ENCODE measurements around the gene COL4A2. TPM values are rescaled to one million over a fixed set of nuclear protein-coding genes. Genes with fewer than 3 reads are reported as not detected.
A peak's percentile ranks its signal among the peaks of the same experiment; 100 is the strongest.

The COL4A2 gene
- total and polyA plus RNA-seq, 8 donors: 18.4 to 130 (median 43.8) TPM

DNA sequence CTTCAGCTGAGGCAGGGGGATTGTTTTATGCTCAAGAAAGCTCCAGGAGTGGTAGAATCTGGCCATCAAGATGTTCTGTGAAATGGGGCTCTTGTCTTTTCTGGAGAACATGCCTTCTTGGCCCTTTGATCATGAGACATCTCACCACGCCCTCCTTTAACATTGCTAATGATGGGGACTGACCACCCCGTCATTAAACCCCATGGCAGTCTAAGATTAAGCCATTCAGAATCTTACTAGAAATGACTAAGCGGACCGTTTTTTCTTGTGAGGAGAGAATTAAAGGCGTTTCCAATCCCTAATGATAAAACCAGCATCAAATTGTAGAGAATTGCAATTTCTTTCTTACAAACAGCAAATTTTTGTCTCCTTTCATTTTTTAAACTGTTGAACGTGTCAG is 89.4 kb downstream of the COL4A2 start:
- Histone ChIP-seq H3K4me3 (no peak overlapping the region), H3K4me1 (peaks cover 0 to 3% (median 0%) of the 10 kb centered on the region in 3 donors), H3K27ac (peak overlapping the region in 2 of 4 donors; percentile 1 to 38), H3K27me3 (no peaks in the 10 kb centered on the region), H3K9me3 (no peaks in the 10 kb centered on the region), H3K36me3 (no peaks in the 10 kb centered on the region)
- no peak for FAIRE-seq
- peak in 1 of 4 donors; percentile 9 for ATAC-seq
- intact Hi-C loops (cut with DNase I): no loop called here
- TF ChIP-seq, protein P1, sequence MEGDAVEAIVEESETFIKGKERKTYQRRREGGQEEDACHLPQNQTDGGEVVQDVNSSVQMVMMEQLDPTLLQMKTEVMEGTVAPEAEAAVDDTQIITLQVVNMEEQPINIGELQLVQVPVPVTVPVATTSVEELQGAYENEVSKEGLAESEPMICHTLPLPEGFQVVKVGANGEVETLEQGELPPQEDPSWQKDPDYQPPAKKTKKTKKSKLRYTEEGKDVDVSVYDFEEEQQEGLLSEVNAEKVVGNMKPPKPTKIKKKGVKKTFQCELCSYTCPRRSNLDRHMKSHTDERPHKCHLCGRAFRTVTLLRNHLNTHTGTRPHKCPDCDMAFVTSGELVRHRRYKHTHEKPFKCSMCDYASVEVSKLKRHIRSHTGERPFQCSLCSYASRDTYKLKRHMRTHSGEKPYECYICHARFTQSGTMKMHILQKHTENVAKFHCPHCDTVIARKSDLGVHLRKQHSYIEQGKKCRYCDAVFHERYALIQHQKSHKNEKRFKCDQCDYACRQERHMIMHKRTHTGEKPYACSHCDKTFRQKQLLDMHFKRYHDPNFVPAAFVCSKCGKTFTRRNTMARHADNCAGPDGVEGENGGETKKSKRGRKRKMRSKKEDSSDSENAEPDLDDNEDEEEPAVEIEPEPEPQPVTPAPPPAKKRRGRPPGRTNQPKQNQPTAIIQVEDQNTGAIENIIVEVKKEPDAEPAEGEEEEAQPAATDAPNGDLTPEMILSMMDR (IDR thresholded peaks at IDR 0.05): no peak
- DNase-seq: no peak
- 58 to 61% methylated on average over 6 of the region's 6 CpGs for WGBS, 2 donors

DNA sequence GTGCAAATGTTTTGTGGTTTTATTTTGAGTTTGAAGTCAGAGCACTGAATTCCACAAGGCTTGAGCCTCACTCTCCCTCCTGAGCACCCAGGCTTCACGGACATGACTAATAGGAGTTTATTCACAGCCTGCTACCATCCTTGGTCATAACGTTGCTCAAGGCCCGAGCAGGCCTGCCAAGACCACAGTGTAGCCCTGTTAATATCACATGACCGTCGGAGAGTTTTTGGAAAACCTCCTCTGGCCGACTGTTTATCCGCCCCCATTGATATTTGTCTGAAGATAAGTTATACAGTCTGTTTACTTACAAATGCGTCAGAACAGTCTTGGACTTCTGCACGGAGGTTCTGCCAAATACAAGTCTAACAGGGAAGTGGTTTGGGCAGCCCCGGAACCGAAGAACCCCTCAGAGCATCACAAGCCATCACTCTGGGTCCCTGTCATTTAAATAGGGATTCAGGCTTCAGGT is 89.9 kb downstream of the COL4A2 start:
- peak in 3 of 6 donors; percentile 27 to 55 (median 44) for DNase-seq
- intact Hi-C loops (cut with DNase I): no loop called here
- Histone ChIP-seq H3K4me3 (no peak overlapping the region), H3K27ac (peak overlapping the region in 2 of 4 donors; percentile 11 to 38), H3K4me1 (peaks cover 0 to 3% (median 0%) of the 10 kb centered on the region in 3 donors), H3K27me3 (no peaks in the 10 kb centered on the region), H3K9me3 (no peaks in the 10 kb centered on the region), H3K36me3 (no peaks in the 10 kb centered on the region)
- TF ChIP-seq, protein P1 (IDR thresholded peaks at IDR 0.05): no peak
- FAIRE-seq: peak; percentile 97
- ATAC-seq: peak; percentile 63 to 86 (median 82)
- 24 to 30% methylated on average over 11 of the region's 11 CpGs for WGBS, 2 donors

DNA sequence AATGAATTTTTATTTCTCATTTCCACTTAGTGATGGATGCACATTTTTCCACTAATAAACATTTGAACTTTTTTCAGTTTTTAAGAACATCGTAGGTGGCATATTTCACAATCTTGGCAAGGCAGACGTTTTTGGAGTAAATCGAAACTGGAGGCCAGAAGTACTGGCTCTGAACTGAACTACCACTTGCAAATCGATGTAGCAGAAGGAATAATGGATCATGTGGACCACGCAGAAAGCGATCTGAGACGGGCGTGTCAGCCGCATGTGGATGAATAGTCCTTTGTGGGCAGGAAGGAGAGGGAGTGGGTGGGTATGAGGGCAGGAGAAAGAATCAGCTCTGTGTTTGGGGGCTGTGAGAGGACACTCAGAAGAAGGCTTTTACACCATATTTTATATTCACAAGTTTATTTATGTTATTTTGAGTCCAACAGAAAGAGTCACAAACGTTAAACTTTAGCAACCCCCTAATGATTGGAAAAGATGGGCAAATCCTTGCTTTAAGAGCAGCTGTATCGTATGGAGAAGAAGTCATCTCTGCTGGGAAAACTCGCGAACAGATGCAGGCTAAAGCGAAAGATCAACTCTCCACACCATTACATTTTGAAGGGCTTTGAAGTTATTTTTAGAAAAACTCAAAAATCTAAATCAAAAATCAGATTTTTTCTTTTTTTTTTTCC is 90.5 kb downstream of the COL4A2 start:
- FAIRE-seq (no peak), ATAC-seq (peak in 3 of 4 donors; percentile 12 to 52 (median 30))

DNA sequence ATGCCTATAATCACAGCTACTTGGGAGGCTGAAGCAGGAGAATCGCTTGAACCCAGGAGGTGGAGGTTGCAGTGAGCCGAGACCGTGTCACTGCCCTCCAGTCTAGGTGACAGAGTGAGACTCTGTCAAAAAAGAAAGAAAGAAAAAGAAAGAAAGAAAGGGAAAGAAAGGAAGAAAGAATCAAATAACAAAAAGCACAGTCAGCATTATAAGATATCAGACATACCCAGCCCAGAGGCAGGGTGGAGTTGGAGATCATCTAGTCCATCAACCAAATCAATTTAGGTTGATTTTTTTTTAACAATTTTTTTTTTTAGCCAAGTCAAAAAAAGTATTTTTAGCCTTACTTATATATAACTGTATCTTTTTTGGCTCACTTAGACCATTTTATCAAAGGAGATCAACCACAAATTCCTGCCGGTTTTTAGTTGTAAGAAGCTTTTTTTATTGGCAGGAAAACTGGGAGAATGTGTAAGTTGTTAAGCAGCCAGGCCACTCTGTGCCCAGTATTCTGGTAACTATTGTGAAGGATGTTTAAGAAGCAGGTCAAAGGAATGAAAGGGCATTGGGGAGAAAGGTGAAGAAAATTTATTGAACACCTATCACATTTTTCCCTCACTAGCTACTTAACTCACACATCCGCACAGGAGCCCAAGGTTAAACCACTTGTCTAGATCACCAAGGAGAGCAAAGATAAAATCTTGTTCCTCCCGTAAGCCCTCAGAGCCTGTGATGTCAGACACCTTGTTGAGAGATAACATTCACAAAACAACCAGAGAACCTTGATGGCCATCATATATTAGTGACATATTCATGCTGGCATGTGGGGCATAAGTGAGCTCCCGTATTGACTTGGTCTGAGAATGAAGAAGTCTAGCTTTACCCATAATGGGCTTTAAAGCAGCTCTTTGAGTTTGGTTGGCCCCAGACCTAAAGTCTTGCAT is 91.8 kb downstream of the COL4A2 start:
- FAIRE-seq: no peak
- 68 to 74% methylated on average over 7 of the region's 7 CpGs for WGBS, 2 donors
- TF ChIP-seq, protein P1 (IDR thresholded peaks at IDR 0.05): no peak

More for the DNA sequence above, 90.5 kb downstream of the COL4A2 start:
- Histone ChIP-seq H3K27me3 (no peaks in the 10 kb centered on the region), H3K27ac (peak overlapping the region in 2 of 4 donors; percentile 11 to 38), H3K9me3 (no peaks in the 10 kb centered on the region), H3K4me1 (peaks cover 0 to 3% (median 0%) of the 10 kb centered on the region in 3 donors), H3K4me3 (no peak overlapping the region), H3K36me3 (no peaks in the 10 kb centered on the region)
- TF ChIP-seq, protein P1 (IDR thresholded peaks at IDR 0.05): no peak
- WGBS, 2 donors: 55 to 62% methylated on average over 14 of the region's 14 CpGs
- intact Hi-C loops (cut with DNase I): no loop called here
- no peak for DNase-seq

More for the DNA sequence above, 91.8 kb downstream of the COL4A2 start:
- ATAC-seq (no peak), DNase-seq (no peak)
- H3K27me3 ChIP-seq: no peaks in the 10 kb centered on the region
- no peaks in the 10 kb centered on the region for H3K9me3 ChIP-seq
- no peak overlapping the region for H3K27ac ChIP-seq
- intact Hi-C loops (cut with DNase I): no loop called here
- H3K4me3 ChIP-seq: no peak overlapping the region
- H3K36me3 ChIP-seq: no peaks in the 10 kb centered on the region
- H3K4me1 ChIP-seq: peaks cover 0 to 3% (median 0%) of the 10 kb centered on the region in 3 donors

Data from pancreas (tissue), 10 donors.